H9 (cell line): Measurements from ENCODE around the gene GLRX. TPM values are rescaled to one million over a fixed set of nuclear protein-coding genes. Genes with fewer than 3 reads are reported as not detected.

Experiments used
- DNase-seq: peaks from one replicate; pipeline ENCODE4 v3.0.0-alpha.2; 2017
- H2AFZ ChIP-seq: one replicate; pipeline ENCODE4 v1.6.1; 2013; ENCODE audit warnings: mild to moderate bottlenecking, low read length, control low read depth, moderate library complexity
- H2AK5ac ChIP-seq: 2 replicates; pipeline ENCODE4 v1.6.1; 2013; ENCODE audit warnings: low read length, control low read depth, mixed read lengths; ENCODE audit not compliant: insufficient read length
- H2BK120ac ChIP-seq: one replicate; pipeline ENCODE4 v1.6.1; 2013; ENCODE audit warnings: low read depth, mild to moderate bottlenecking, low read length, control low read depth, inconsistent platforms; ENCODE audit not compliant: poor library complexity, severe bottlenecking
- H2BK12ac ChIP-seq: 2 replicates; pipeline ENCODE4 v1.6.1; 2013; ENCODE audit warnings: low read length, control low read depth, mixed read lengths, low read depth; ENCODE audit not compliant: insufficient read length
- H2BK15ac ChIP-seq: 2 replicates; pipeline ENCODE4 v1.6.1; 2013; ENCODE audit warnings: low read depth, low read length, control low read depth
- H2BK20ac ChIP-seq: one replicate; pipeline ENCODE4 v1.6.1; 2013; ENCODE audit warnings: low read depth, mild to moderate bottlenecking, low read length, control low read depth, inconsistent platforms; ENCODE audit not compliant: poor library complexity, severe bottlenecking
- H2BK5ac ChIP-seq: 2 replicates; pipeline ENCODE4 v1.6.1; 2013; ENCODE audit warnings: low read length, control low read depth, mixed read lengths; ENCODE audit not compliant: insufficient read length
- H3K14ac ChIP-seq: 2 replicates; pipeline ENCODE4 v1.6.1; 2013; ENCODE audit warnings: low read length, control low read depth; ENCODE audit not compliant: insufficient read depth
- H3K18ac ChIP-seq: 2 replicates; pipeline ENCODE4 v1.6.1; 2013; ENCODE audit warnings: low read depth, mild to moderate bottlenecking, mixed read lengths, low read length, control low read depth; ENCODE audit not compliant: insufficient read length
- H3K23ac ChIP-seq: 2 replicates; pipeline ENCODE4 v1.6.1; 2013; ENCODE audit warnings: low read length, control low read depth, mixed read lengths, low read depth; ENCODE audit not compliant: insufficient read length
- H3K23me2 ChIP-seq: 2 replicates; pipeline ENCODE4 v1.6.1; 2013; ENCODE audit warnings: low read depth, mild to moderate bottlenecking, mixed read lengths, low read length, control low read depth; ENCODE audit not compliant: insufficient read length, poor library complexity, severe bottlenecking
- H3K27ac ChIP-seq: 2 replicates; pipeline ENCODE4 v1.5.1; 2013; ENCODE audit warnings: low read length, control low read depth, mixed read lengths, low read depth; ENCODE audit not compliant: insufficient read length
- H3K27me3 ChIP-seq: 2 replicates; pipeline ENCODE4 v1.6.1; 2013; ENCODE audit warnings: low read length, control low read depth, inconsistent platforms; ENCODE audit not compliant: insufficient read depth
- H3K4ac ChIP-seq: 2 replicates; pipeline ENCODE4 v1.6.1; 2013; ENCODE audit warnings: low read depth, mild to moderate bottlenecking, control low read depth, inconsistent platforms, low read length, moderate library complexity
- H3K4me1 ChIP-seq: 2 replicates; pipeline ENCODE4 v1.6.1; 2013; ENCODE audit warnings: low read length, control low read depth, inconsistent platforms; ENCODE audit not compliant: insufficient read depth
- H3K4me2 ChIP-seq: 2 replicates; pipeline ENCODE4 v1.6.1; 2013; ENCODE audit warnings: low read length, control low read depth, mixed read lengths; ENCODE audit not compliant: insufficient read length, insufficient read depth
- H3K56ac ChIP-seq: 2 replicates; pipeline ENCODE4 v1.6.1; 2013; ENCODE audit warnings: low read depth, mild to moderate bottlenecking, mixed read lengths, low read length, control low read depth; ENCODE audit not compliant: insufficient read length
- H3K79me1 ChIP-seq: 2 replicates; pipeline ENCODE4 v1.6.1; 2013; ENCODE audit warnings: low read depth, mild to moderate bottlenecking, moderate library complexity, low read length, control low read depth, inconsistent platforms; ENCODE audit not compliant: insufficient read depth, poor library complexity, severe bottlenecking
- H3K79me2 ChIP-seq: 2 replicates; pipeline ENCODE4 v1.6.1; 2013; ENCODE audit warnings: low read length, control low read depth, inconsistent platforms; ENCODE audit not compliant: insufficient read depth
- H3K9ac ChIP-seq: 2 replicates; pipeline ENCODE4 v1.6.1; 2013; ENCODE audit warnings: low read length, control low read depth, mixed read lengths; ENCODE audit not compliant: insufficient read length; ENCODE audit errors: extremely low read depth
- H3K9me3 ChIP-seq: one replicate; pipeline ENCODE4 v1.6.1; 2013; ENCODE audit warnings: low read depth, low read length, inconsistent platforms; ENCODE audit not compliant: control insufficient read depth
- H3T11ph ChIP-seq: one replicate; pipeline ENCODE4 v1.6.1; 2013; ENCODE audit warnings: mild to moderate bottlenecking, low read length, control low read depth, inconsistent platforms
- H4K20me1 ChIP-seq: one replicate; pipeline ENCODE4 v1.6.1; 2013; ENCODE audit not compliant: control insufficient read depth, insufficient read length, insufficient read depth
- H4K5ac ChIP-seq: 2 replicates; pipeline ENCODE4 v1.6.1; 2013; ENCODE audit warnings: low read depth, mild to moderate bottlenecking, mixed read lengths, low read length, control low read depth; ENCODE audit not compliant: insufficient read length
- H4K8ac ChIP-seq: replicated peaks from 2 replicates; pipeline ENCODE4 v1.6.1; 2013; ENCODE audit warnings: low read length, control low read depth, mixed read lengths, low read depth; ENCODE audit not compliant: insufficient read length
- H4K91ac ChIP-seq: 2 replicates; pipeline ENCODE4 v1.6.1; 2013; ENCODE audit warnings: low read depth, mild to moderate bottlenecking, moderate library complexity, mixed read lengths, low read length, control low read depth; ENCODE audit not compliant: insufficient read length
- H3K27ac Mint-ChIP-seq, 3 experiments: 2 replicates in 2 of 3; 3 replicates in 1 of 3; pipeline ENCODE4 v1.8.0; 2020 to 2021; ENCODE audit warnings: mixed read lengths in 3 of 3, mild to moderate bottlenecking in 1 of 3, moderate library complexity in 1 of 3
- H3K27me3 Mint-ChIP-seq: 2 replicates; pipeline ENCODE4 v1.8.0; 2021; ENCODE audit warnings: low read depth, mild to moderate bottlenecking, moderate library complexity, mixed read lengths
- H3K36me3 Mint-ChIP-seq, 3 experiments: 2 replicates in 2 of 3; 3 replicates in 1 of 3; pipeline ENCODE4 v1.8.0; 2020 to 2021; ENCODE audit warnings: low read depth in 3 of 3, mixed read lengths in 3 of 3; ENCODE audit not compliant: insufficient read depth in 1 of 3
- H3K4me1 Mint-ChIP-seq, 2 experiments: 2 replicates each; pipeline ENCODE4 v1.8.0; 2020; ENCODE audit warnings: mixed read lengths in 2 of 2
- H3K4me3 Mint-ChIP-seq, 2 experiments: 2 replicates in 1 of 2; 3 replicates in 1 of 2; pipeline ENCODE4 v1.8.0; 2020 to 2021; ENCODE audit warnings: mild to moderate bottlenecking in 2 of 2, mixed read lengths in 2 of 2, moderate library complexity in 1 of 2
- H3K9me3 Mint-ChIP-seq, 2 experiments: 2 replicates in 1 of 2; 3 replicates in 1 of 2; pipeline ENCODE4 v1.8.0; 2020; ENCODE audit warnings: mild to moderate bottlenecking in 2 of 2, mixed read lengths in 2 of 2, moderate library complexity in 1 of 2
- CTCF ChIP-seq: fragments of 200-600 bp; sonication (generic); conservative IDR thresholded peaks from 3 replicates; pipeline ENCODE4 v1.8.0; 2021; ENCODE audit warnings: antibody characterized with exemption, mild to moderate bottlenecking
- WGBS: extraction: QIAGEN DNeasy Blood & Tissue Kit; methylation state at CpG from one replicate; pipeline ENCODE4 v1.1.7; 2013; ENCODE audit warnings: missing lambda C conversion rate, low lambda C conversion rate, mixed read lengths; ENCODE audit not compliant: insufficient read length; ENCODE audit errors: extremely low coverage; 5-methylcytosine and 5-hydroxymethylcytosine counted together
- total RNA-seq: library from RNA; stranded (reverse); gene quantifications from 2 replicates; pipeline ENCODE4 v1.2.1, GENCODE V29; 2021

GLRX gene
- total RNA-seq, 1 experiment from 2014 or later: 13.8 TPM

- Histone ChIP-seq H2BK15ac (no peak overlapping the region), H3K9me3 (no peaks in the 10 kb centered on the region), H2BK5ac (no peak overlapping the region), H2BK120ac (no peak overlapping the region), H3K27me3 (no peaks in the 10 kb centered on the region), H4K8ac (no peak overlapping the region), H2AFZ (no peak overlapping the region), H3K4me2 (no peak overlapping the region), H3K56ac (no peak overlapping the region), H3K27ac (no peak overlapping the region), H2BK20ac (no peak overlapping the region), H3K4ac (no peak overlapping the region), H4K91ac (no peak overlapping the region), H3K23ac (no peak overlapping the region), H3K14ac (no peak overlapping the region), H3K23me2 (no peaks in the 10 kb centered on the region), H3T11ph (no peak overlapping the region), H3K79me2 (no peaks in the 10 kb centered on the region), H4K5ac (no peak overlapping the region), H2AK5ac (no peak overlapping the region), H2BK12ac (no peak overlapping the region), H4K20me1 (no peaks in the 10 kb centered on the region), H3K4me1 (peaks cover 4% of the 10 kb centered on the region; the same call in 1 of the 2 replicates), H3K18ac (no peak overlapping the region), H3K9ac (no peak overlapping the region), H3K79me1 (no peaks in the 10 kb centered on the region)
- H3K4me3 Mint-ChIP-seq: no peak overlapping the region
- no peak overlapping the region; a peak in 1 of 7 replicates for H3K27ac Mint-ChIP-seq
- no peaks in the 10 kb centered on the region; the same call in none of the 2 replicates for H3K27me3 Mint-ChIP-seq
- WGBS: no CpG with 5 or more reads among the region's 4 CpGs
- peaks cover 0 to 4% (median 0%) of the 10 kb centered on the region in 3 experiments; a peak in 1 of 7 replicates for H3K36me3 Mint-ChIP-seq
- no peak for TF ChIP-seq CTCF
- no peak for DNase-seq
- H3K9me3 Mint-ChIP-seq: no peaks in the 10 kb centered on the region; a peak in 1 of 5 replicates
- H3K4me1 Mint-ChIP-seq: peaks cover 27 to 28% of the 10 kb centered on the region in 2 experiments
Observed at GRCh38 chr5:95863383-95863757, 40.8 kb upstream of the GLRX start.
